ENCODE measurements around the gene SLC7A14. TPM values are rescaled to one million over a fixed set of nuclear protein-coding genes. Genes with fewer than 3 reads are reported as not detected.

The SLC7A14 gene
- total RNA-seq, 1 experiment from 2014 or later: not detected

DNA sequence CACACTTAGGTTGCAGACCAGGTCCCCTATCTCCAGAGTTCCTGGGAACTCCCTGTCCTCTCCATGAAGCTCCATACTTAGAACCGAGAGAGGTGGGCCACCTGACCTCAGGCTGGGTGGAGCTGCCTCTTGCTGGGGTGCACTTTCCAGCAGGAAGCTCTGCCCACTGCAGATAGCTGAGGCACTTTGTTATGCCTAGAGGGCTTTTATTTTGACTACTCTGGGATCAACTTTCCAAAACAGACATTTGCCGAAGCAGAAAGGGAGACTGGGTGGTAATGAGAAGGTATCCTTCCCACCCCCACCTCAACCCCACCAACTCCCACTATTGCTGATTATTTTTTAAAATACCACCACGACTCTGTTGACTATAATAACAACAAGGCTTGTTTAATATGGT, 112.5 kb downstream of the SLC7A14 start:
- no peaks in the 10 kb centered on the region for H3K4me1 ChIP-seq (ENCODE audit: control insufficient read depth in 1 of 2, insufficient read depth in 2 of 2, low read length in 2 of 2)
- intact Hi-C loops (cut with micrococcal nuclease): no loop called here
- DNase-seq (ENCODE audit: low read depth, low spot score) (no peak), ATAC-seq (no peak)
- H2AFZ ChIP-seq (ENCODE audit: low read depth, low read length, poor library complexity, severe bottlenecking): no peak overlapping the region
- ChIA-PET RAD21 (ENCODE audit: low non-redundant PET in 1 of 2, low total read pairs in 2 of 2, uncharacterized antibody in 2 of 2, unreplicated experiment in 2 of 2) (no interaction called here), POLR2A (no interaction called here), CTCF (no interaction called here)
- no TSS peak for BruUV-seq (replicated peaks)
- H3K4me2 ChIP-seq (ENCODE audit: low read length): no peak overlapping the region
- H4K20me1 ChIP-seq (ENCODE audit: insufficient read depth): no peaks in the 10 kb centered on the region
- TF ChIP-seq POLR2A (IDR thresholded peaks at IDR 0.05; ENCODE audit: borderline replicate concordance, extremely low read depth, insufficient read depth, insufficient read length) (no peak), CBX3 (IDR thresholded peaks at IDR 0.05; ENCODE audit: low read depth) (no peak), YY1 (IDR thresholded peaks at IDR 0.05; ENCODE audit: extremely low read depth, insufficient replicate concordance, low read depth, low read length) (no peak), SIN3A (IDR thresholded peaks at IDR 0.05; ENCODE audit: low read depth) (no peak), ELF1 (IDR thresholded peaks at IDR 0.05; ENCODE audit: borderline replicate concordance, low read depth) (no peak), RAD21 (IDR thresholded peaks at IDR 0.05; ENCODE audit: low read depth) (no peak), EZH2 (IDR thresholded peaks at IDR 0.05) (no peak), SP1 (IDR thresholded peaks at IDR 0.05; ENCODE audit: low read depth) (no peak), ZNF274 (IDR thresholded peaks at IDR 0.05; ENCODE audit: low read depth, low read length) (no peak), POLR2AphosphoS5 (IDR thresholded peaks at IDR 0.05; ENCODE audit: low read depth, low read length) (no peak), ATF3 (IDR thresholded peaks at IDR 0.05) (no peak), FOSL1 (IDR thresholded peaks at IDR 0.05; ENCODE audit: low read depth) (no peak), ZFX (IDR thresholded peaks at IDR 0.05) (no peak)
- TF ChIP-seq, protein P1, sequence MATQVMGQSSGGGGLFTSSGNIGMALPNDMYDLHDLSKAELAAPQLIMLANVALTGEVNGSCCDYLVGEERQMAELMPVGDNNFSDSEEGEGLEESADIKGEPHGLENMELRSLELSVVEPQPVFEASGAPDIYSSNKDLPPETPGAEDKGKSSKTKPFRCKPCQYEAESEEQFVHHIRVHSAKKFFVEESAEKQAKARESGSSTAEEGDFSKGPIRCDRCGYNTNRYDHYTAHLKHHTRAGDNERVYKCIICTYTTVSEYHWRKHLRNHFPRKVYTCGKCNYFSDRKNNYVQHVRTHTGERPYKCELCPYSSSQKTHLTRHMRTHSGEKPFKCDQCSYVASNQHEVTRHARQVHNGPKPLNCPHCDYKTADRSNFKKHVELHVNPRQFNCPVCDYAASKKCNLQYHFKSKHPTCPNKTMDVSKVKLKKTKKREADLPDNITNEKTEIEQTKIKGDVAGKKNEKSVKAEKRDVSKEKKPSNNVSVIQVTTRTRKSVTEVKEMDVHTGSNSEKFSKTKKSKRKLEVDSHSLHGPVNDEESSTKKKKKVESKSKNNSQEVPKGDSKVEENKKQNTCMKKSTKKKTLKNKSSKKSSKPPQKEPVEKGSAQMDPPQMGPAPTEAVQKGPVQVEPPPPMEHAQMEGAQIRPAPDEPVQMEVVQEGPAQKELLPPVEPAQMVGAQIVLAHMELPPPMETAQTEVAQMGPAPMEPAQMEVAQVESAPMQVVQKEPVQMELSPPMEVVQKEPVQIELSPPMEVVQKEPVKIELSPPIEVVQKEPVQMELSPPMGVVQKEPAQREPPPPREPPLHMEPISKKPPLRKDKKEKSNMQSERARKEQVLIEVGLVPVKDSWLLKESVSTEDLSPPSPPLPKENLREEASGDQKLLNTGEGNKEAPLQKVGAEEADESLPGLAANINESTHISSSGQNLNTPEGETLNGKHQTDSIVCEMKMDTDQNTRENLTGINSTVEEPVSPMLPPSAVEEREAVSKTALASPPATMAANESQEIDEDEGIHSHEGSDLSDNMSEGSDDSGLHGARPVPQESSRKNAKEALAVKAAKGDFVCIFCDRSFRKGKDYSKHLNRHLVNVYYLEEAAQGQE (IDR thresholded peaks at IDR 0.05; ENCODE audit: low read depth): no peak
- TF ChIP-seq, protein P2, sequence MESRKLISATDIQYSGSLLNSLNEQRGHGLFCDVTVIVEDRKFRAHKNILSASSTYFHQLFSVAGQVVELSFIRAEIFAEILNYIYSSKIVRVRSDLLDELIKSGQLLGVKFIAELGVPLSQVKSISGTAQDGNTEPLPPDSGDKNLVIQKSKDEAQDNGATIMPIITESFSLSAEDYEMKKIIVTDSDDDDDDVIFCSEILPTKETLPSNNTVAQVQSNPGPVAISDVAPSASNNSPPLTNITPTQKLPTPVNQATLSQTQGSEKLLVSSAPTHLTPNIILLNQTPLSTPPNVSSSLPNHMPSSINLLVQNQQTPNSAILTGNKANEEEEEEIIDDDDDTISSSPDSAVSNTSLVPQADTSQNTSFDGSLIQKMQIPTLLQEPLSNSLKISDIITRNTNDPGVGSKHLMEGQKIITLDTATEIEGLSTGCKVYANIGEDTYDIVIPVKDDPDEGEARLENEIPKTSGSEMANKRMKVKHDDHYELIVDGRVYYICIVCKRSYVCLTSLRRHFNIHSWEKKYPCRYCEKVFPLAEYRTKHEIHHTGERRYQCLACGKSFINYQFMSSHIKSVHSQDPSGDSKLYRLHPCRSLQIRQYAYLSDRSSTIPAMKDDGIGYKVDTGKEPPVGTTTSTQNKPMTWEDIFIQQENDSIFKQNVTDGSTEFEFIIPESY (IDR thresholded peaks at IDR 0.05; ENCODE audit: extremely low read depth, insufficient replicate concordance, low read length): no peak
- no peaks in the 10 kb centered on the region for H3K27me3 ChIP-seq (ENCODE audit: insufficient read depth, low read length)
- no peaks in the 10 kb centered on the region for H3K36me3 ChIP-seq (ENCODE audit: control insufficient read depth in 1 of 2, insufficient read depth in 2 of 2, low read length in 2 of 2)
- H3K9ac ChIP-seq (ENCODE audit: low read length): no peak overlapping the region
- no peak overlapping the region for H3K27ac ChIP-seq (ENCODE audit: low read depth, low read length)
- no peaks in the 10 kb centered on the region for H3K9me2 ChIP-seq (ENCODE audit: insufficient read depth)
- H3K79me2 ChIP-seq (ENCODE audit: insufficient read depth, low read length): no peaks in the 10 kb centered on the region
- H3K9me3 ChIP-seq (ENCODE audit: control insufficient read depth in 1 of 2, insufficient read depth in 1 of 2, low read depth in 1 of 2, low read length in 2 of 2): no peaks in the 10 kb centered on the region
- no peak overlapping the region for H3K4me3 ChIP-seq (replicated peaks in 1 of 2; ENCODE audit: low read depth in 1 of 2, low read length in 2 of 2)
